Measurements from ENCODE around the gene AKAP6.

AKAP6 gene

GRCh38 chr14:32329146-32329545, at the start of gene AKAP6:
Gene AKAP6 (plus strand): TSS chr14:32329298. CDS start chr14:32433494, 104,196 bp downstream.
- TF ChIP-seq CTCF (conservative IDR thresholded peaks at IDR 0.05) (no peak), ZFX (IDR thresholded peaks at IDR 0.05) (no peak)
- H3K27ac ChIP-seq: no peak within 1 kb of the TSS

- TF ChIP-seq ZFX (IDR thresholded peaks at IDR 0.05) (no peak), CTCF (conservative IDR thresholded peaks at IDR 0.05) (no peak)
- H3K27ac ChIP-seq: no peak overlapping the region
Observed at GRCh38 chr14:32286602-32287001, 42.5 kb upstream of the AKAP6 start.

GRCh38 chr14:32296366-32296765, 32.7 kb upstream of the AKAP6 start:
- TF ChIP-seq CTCF (conservative IDR thresholded peaks at IDR 0.05) (no peak), ZFX (IDR thresholded peaks at IDR 0.05) (no peak)
- H3K27ac ChIP-seq: no peak overlapping the region

GRCh38 chr14:32298346-32298745, 30.8 kb upstream of the AKAP6 start:
- no peak overlapping the region for H3K27ac ChIP-seq
- TF ChIP-seq CTCF (conservative IDR thresholded peaks at IDR 0.05) (no peak), ZFX (IDR thresholded peaks at IDR 0.05) (no peak)

- TF ChIP-seq CTCF (conservative IDR thresholded peaks at IDR 0.05) (no peak), ZFX (IDR thresholded peaks at IDR 0.05) (no peak)
- H3K27ac ChIP-seq: no peak overlapping the region
Observed at GRCh38 chr14:32300136-32300535, 29.0 kb upstream of the AKAP6 start.

- H3K27ac ChIP-seq: no peak overlapping the region
- TF ChIP-seq ZFX (IDR thresholded peaks at IDR 0.05): no peak
- no peak for TF ChIP-seq CTCF (conservative IDR thresholded peaks at IDR 0.05)
Observed at GRCh38 chr14:32303865-32304264, 25.2 kb upstream of the AKAP6 start.

- TF ChIP-seq ZFX (IDR thresholded peaks at IDR 0.05) (no peak), CTCF (conservative IDR thresholded peaks at IDR 0.05) (no peak)
- no peak overlapping the region for H3K27ac ChIP-seq
Observed at GRCh38 chr14:32304296-32304695, 24.8 kb upstream of the AKAP6 start.
